Astrocyte (in vitro differentiated cells and primary cell): ENCODE results near the gene ACSL1. TPM values are rescaled to one million over a fixed set of nuclear protein-coding genes. Genes with fewer than 3 reads are reported as not detected.

ENCODE experiments used
- DNase-seq: peaks from one replicate; pipeline ENCODE4 v3.0.0-alpha.2; 2010; ENCODE audit warnings: low read depth
- FAIRE-seq: peaks from 2 replicates; lab custom pipeline; 2011; peaks lifted over from hg19 to GRCh38; lab: Jason Lieb, UNC
- H2AFZ ChIP-seq: 2 replicates; pipeline ENCODE4 v1.6.0; 2012; ENCODE audit warnings: low read depth, low read length, inconsistent platforms
- H3K27ac ChIP-seq: 2 replicates; pipeline ENCODE4 v1.5.1; 2011; ENCODE audit warnings: low read depth, low read length, inconsistent platforms
- H3K27me3 ChIP-seq: 2 replicates; pipeline ENCODE4 v1.6.0; 2011; ENCODE audit warnings: low read length, inconsistent platforms; ENCODE audit not compliant: insufficient read depth
- H3K36me3 ChIP-seq: 2 replicates; pipeline ENCODE4 v1.5.1; 2011; ENCODE audit warnings: low read length, inconsistent platforms; ENCODE audit not compliant: insufficient read depth
- H3K4me1 ChIP-seq: 2 replicates; pipeline ENCODE4 v1.5.1; 2011; ENCODE audit warnings: low read length, inconsistent platforms; ENCODE audit not compliant: insufficient read depth
- H3K4me2 ChIP-seq: 2 replicates; pipeline ENCODE4 v1.6.0; 2012; ENCODE audit warnings: low read length, inconsistent platforms
- H3K4me3 ChIP-seq: 2 replicates; pipeline ENCODE4 v1.5.1; 2011; ENCODE audit warnings: low read depth, mild to moderate bottlenecking, low read length, inconsistent platforms; ENCODE audit not compliant: insufficient read depth
- H3K79me2 ChIP-seq: 2 replicates; pipeline ENCODE4 v1.6.0; 2012; ENCODE audit warnings: mild to moderate bottlenecking, low read length, inconsistent platforms; ENCODE audit not compliant: insufficient read depth
- H3K9ac ChIP-seq: 2 replicates; pipeline ENCODE4 v1.6.0; 2012; ENCODE audit warnings: mild to moderate bottlenecking, low read length, inconsistent platforms
- H3K9me3 ChIP-seq: 2 replicates; pipeline ENCODE4 v1.5.1; 2012; ENCODE audit warnings: low read depth, mild to moderate bottlenecking, low read length, inconsistent platforms; ENCODE audit not compliant: insufficient read depth
- H4K20me1 ChIP-seq: 2 replicates; pipeline ENCODE4 v1.6.0; 2012; ENCODE audit warnings: low read length, inconsistent platforms; ENCODE audit not compliant: insufficient read depth
- H3K27ac Mint-ChIP-seq: one replicate; pipeline ENCODE4 v1.8.0; 2021; ENCODE audit warnings: mild to moderate bottlenecking, mixed read lengths; ENCODE audit not compliant: unreplicated experiment
- H3K27me3 Mint-ChIP-seq: one replicate; pipeline ENCODE4 v1.8.0; 2021; ENCODE audit warnings: low read depth, mixed read lengths; ENCODE audit not compliant: unreplicated experiment
- H3K36me3 Mint-ChIP-seq: one replicate; pipeline ENCODE4 v1.8.0; 2021; ENCODE audit warnings: low read depth, mixed read lengths; ENCODE audit not compliant: unreplicated experiment
- H3K4me1 Mint-ChIP-seq: one replicate; pipeline ENCODE4 v1.8.0; 2021; ENCODE audit warnings: low read depth, mixed read lengths; ENCODE audit not compliant: unreplicated experiment
- H3K4me3 Mint-ChIP-seq: one replicate; pipeline ENCODE4 v1.8.0; 2021; ENCODE audit warnings: mild to moderate bottlenecking, moderate library complexity, mixed read lengths; ENCODE audit not compliant: unreplicated experiment
- H3K9me3 Mint-ChIP-seq: one replicate; pipeline ENCODE4 v1.8.0; 2021; ENCODE audit warnings: mild to moderate bottlenecking, mixed read lengths; ENCODE audit not compliant: unreplicated experiment
- CTCF ChIP-seq: IDR thresholded peaks from 2 replicates; pipeline ENCODE4 v1.5.1; 2011; ENCODE audit warnings: low read depth, mild to moderate bottlenecking, inconsistent platforms, low read length, moderate library complexity; ENCODE audit not compliant: insufficient read depth
- EZH2 ChIP-seq: IDR thresholded peaks from 2 replicates; pipeline ENCODE4 v1.6.1; 2012; ENCODE audit warnings: mild to moderate bottlenecking, low read length, inconsistent platforms; ENCODE audit not compliant: insufficient read depth
- total RNA-seq: library from RNA; stranded (reverse); gene quantifications from 2 replicates; pipeline ENCODE4 v1.2.1, GENCODE V29; 2021

The ACSL1 gene
- total RNA-seq, 1 donor from 2014 or later: 7.0 TPM

- TF ChIP-seq EZH2 (no peak), CTCF (no peak)
- H3K27ac Mint-ChIP-seq: no peak overlapping the region
- H3K4me2 ChIP-seq: no peak overlapping the region
- FAIRE-seq: no peak
- H3K9me3 ChIP-seq: no peaks in the 10 kb centered on the region
- H3K79me2 ChIP-seq: no peaks in the 10 kb centered on the region
- no peak overlapping the region for H2AFZ ChIP-seq
- H4K20me1 ChIP-seq: peaks cover 15% of the 10 kb centered on the region
- H3K27me3 ChIP-seq: no peaks in the 10 kb centered on the region
- no peak overlapping the region for H3K27ac ChIP-seq
- no peaks in the 10 kb centered on the region for H3K36me3 ChIP-seq
- no peak overlapping the region for H3K4me3 Mint-ChIP-seq
- H3K27me3 Mint-ChIP-seq: peaks cover 63% of the 10 kb centered on the region
- H3K9me3 Mint-ChIP-seq: peaks cover 4% of the 10 kb centered on the region
- peaks cover 12% of the 10 kb centered on the region for H3K4me1 Mint-ChIP-seq
- DNase-seq: no peak
- peaks cover 14% of the 10 kb centered on the region for H3K4me1 ChIP-seq
- peaks cover 3% of the 10 kb centered on the region for H3K36me3 Mint-ChIP-seq
- no peak overlapping the region for H3K4me3 ChIP-seq
- H3K9ac ChIP-seq: no peak overlapping the region
Observed at GRCh38 chr4:184790826-184791225, 34.9 kb downstream of the ACSL1 start.

GRCh38 chr4:184787766-184788503, 37.8 kb downstream of the ACSL1 start:
- H3K79me2 ChIP-seq: no peaks in the 10 kb centered on the region
- Mint-ChIP-seq H3K36me3 (peaks cover 14% of the 10 kb centered on the region), H3K9me3 (no peaks in the 10 kb centered on the region), H3K4me1 (peaks cover 6% of the 10 kb centered on the region), H3K27me3 (peaks cover 63% of the 10 kb centered on the region), H3K27ac (no peak overlapping the region), H3K4me3 (no peak overlapping the region)
- FAIRE-seq: no peak
- H3K4me2 ChIP-seq: no peak overlapping the region
- no peak overlapping the region for H3K9ac ChIP-seq
- TF ChIP-seq CTCF: no peak
- TF ChIP-seq EZH2: no peak
- no peaks in the 10 kb centered on the region for H3K36me3 ChIP-seq
- no peak overlapping the region for H2AFZ ChIP-seq
- no peak overlapping the region for H3K27ac ChIP-seq
- H3K4me1 ChIP-seq: peaks cover 10% of the 10 kb centered on the region
- H3K9me3 ChIP-seq: no peaks in the 10 kb centered on the region
- peaks cover 7% of the 10 kb centered on the region for H4K20me1 ChIP-seq
- DNase-seq: no peak
- no peak overlapping the region for H3K4me3 ChIP-seq
- H3K27me3 ChIP-seq: no peaks in the 10 kb centered on the region

DNA sequence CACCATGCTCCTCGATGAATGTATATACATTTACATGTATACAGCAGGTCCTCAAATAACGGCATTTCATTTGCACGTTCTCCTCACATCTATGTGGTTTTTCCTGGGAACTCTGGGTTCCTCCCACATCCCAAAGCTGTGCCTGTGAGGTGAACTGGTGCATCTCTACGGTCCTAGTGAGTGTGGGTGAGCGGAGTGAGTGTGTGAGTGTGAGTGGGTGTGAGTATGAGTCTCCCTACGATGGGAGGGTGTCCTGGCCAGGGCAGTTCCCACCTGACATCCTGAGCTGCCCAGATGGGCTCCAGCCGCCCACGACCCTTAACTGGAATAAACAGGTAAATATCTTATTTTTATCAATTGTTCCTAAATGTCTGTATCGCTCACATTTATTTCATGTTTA, 40.0 kb downstream of the ACSL1 start:
- no peaks in the 10 kb centered on the region for H3K9me3 ChIP-seq
- H2AFZ ChIP-seq: no peak overlapping the region
- no peaks in the 10 kb centered on the region for H3K79me2 ChIP-seq
- Mint-ChIP-seq H3K4me3 (no peak overlapping the region), H3K27ac (no peak overlapping the region), H3K4me1 (no peaks in the 10 kb centered on the region), H3K9me3 (peaks cover 3% of the 10 kb centered on the region), H3K36me3 (peaks cover 22% of the 10 kb centered on the region), H3K27me3 (peaks cover 59% of the 10 kb centered on the region)
- no peaks in the 10 kb centered on the region for H3K36me3 ChIP-seq
- H3K4me2 ChIP-seq: no peak overlapping the region
- no peak overlapping the region for H3K9ac ChIP-seq
- TF ChIP-seq EZH2 (no peak), CTCF (no peak)
- H3K27me3 ChIP-seq: no peaks in the 10 kb centered on the region
- no peaks in the 10 kb centered on the region for H4K20me1 ChIP-seq
- no peak for DNase-seq
- H3K4me3 ChIP-seq: no peak overlapping the region
- no peak for FAIRE-seq
- H3K27ac ChIP-seq: no peak overlapping the region
- H3K4me1 ChIP-seq: no peaks in the 10 kb centered on the region
